PFSK-1 (cell line): ENCODE measurements around the gene FBXO24.

Experiments
- FOXP2 ChIP-seq: optimal IDR thresholded peaks from 2 replicates; pipeline ENCODE3; 2011; ENCODE audit warnings: borderline replicate concordance, control low read depth, inconsistent platforms; ENCODE audit not compliant: insufficient read depth; ENCODE audit errors: extremely low read length, extremely low read depth
- POLR2AphosphoS5 ChIP-seq: IDR thresholded peaks from 2 replicates; pipeline ENCODE4 v1.6.1; 2012; ENCODE audit warnings: low read depth, mild to moderate bottlenecking, control low read depth, low read length, moderate library complexity
- REST ChIP-seq, 2 experiments: IDR thresholded peaks; 2 replicates each; pipeline versions ENCODE4 v1.6.1 to v1.8.0; 2011 to 2012; ENCODE audit warnings: low read depth in 2 of 2, low read length in 2 of 2, control low read depth in 1 of 2, inconsistent platforms in 1 of 2, mild to moderate bottlenecking in 1 of 2, moderate library complexity in 1 of 2; ENCODE audit not compliant: insufficient read depth in 1 of 2
- SIN3A ChIP-seq: IDR thresholded peaks from 2 replicates; pipeline ENCODE4 v1.6.1; 2012; ENCODE audit warnings: mild to moderate bottlenecking, low read length, moderate library complexity, borderline replicate concordance; ENCODE audit not compliant: insufficient read depth
- TAF1 ChIP-seq: IDR thresholded peaks from 2 replicates; pipeline ENCODE4 v1.6.1; 2012; ENCODE audit warnings: low read length, control low read depth, borderline replicate concordance; ENCODE audit not compliant: insufficient read depth

Gene FBXO24

GRCh38 chr7:100540073-100540723 is 45.9 kb upstream of the FBXO24 start:
- TF ChIP-seq SIN3A (no peak), REST (IDR thresholded peaks at IDR 0.05; ENCODE audit: insufficient read depth in 1 of 2, low read depth in 2 of 2, low read length in 2 of 2) (no peak)

GRCh38 chr7:100543586-100543985 is 42.5 kb upstream of the FBXO24 start:
- no peak for TF ChIP-seq SIN3A
- TF ChIP-seq POLR2AphosphoS5: no peak
- TF ChIP-seq REST (IDR thresholded peaks at IDR 0.05; ENCODE audit: insufficient read depth in 1 of 2, low read depth in 2 of 2, low read length in 2 of 2): no peak
- TF ChIP-seq FOXP2: no peak
- TF ChIP-seq TAF1: no peak

DNA sequence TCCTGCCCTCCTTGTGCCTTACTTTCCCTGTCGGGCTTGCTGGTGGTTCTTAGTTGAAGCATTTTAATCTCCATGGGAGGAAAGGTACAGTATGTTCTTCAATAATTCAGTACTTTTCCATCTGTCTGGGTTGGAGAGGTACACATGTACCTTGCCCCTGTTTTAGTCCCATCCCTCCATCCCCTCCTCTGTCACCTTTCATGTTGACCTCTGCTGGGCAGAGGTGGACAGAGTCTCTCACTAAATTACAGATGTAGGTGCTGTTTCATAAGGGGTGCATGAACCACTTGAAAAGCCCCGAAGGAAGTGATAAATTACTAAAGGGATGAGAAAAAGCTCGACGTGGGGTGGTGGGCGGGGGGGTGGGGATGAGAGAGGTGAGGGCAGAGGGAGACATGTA is 41.7 kb upstream of the FBXO24 start:
- TF ChIP-seq FOXP2 (no peak), TAF1 (no peak), REST (IDR thresholded peaks at IDR 0.05; ENCODE audit: insufficient read depth in 1 of 2, low read depth in 2 of 2, low read length in 2 of 2) (no peak), SIN3A (no peak), POLR2AphosphoS5 (no peak)

- TF ChIP-seq TAF1 (no peak), POLR2AphosphoS5 (no peak), REST (IDR thresholded peaks at IDR 0.05; ENCODE audit: insufficient read depth in 1 of 2, low read depth in 2 of 2, low read length in 2 of 2) (no peak), SIN3A (no peak), FOXP2 (no peak)
Observed at GRCh38 chr7:100544967-100545359, 41.2 kb upstream of the FBXO24 start.
